GM19328 (cell line): Measurements from ENCODE around the gene RPUSD1.
"Not testable (repeated sequence)": the region's sequence is repeated elsewhere in the genome, so short reads cannot be mapped to it uniquely, and the experiment has no call there.

ENCODE experiments used
- ATAC-seq: cut with Tn5 transposase; IDR thresholded peaks from one replicate; pipeline ENCODE4 v1.9.1; 2021; ENCODE audit warnings: mild to moderate bottlenecking, moderate library complexity; ENCODE audit not compliant: unreplicated experiment

Gene RPUSD1

GRCh38 chr16:768428-768827, 19.8 kb downstream of the RPUSD1 start:
- no peak for ATAC-seq

- ATAC-seq: no peak
These were observed 20.4 kb downstream of the RPUSD1 start for GRCh38 chr16:767743-768235.

GRCh38 chr16:766820-767640, 21.2 kb downstream of the RPUSD1 start:
- ATAC-seq: no peak

- ATAC-seq: no peak
These were observed 22.0 kb downstream of the RPUSD1 start for GRCh38 chr16:766008-766819.

GRCh38 chr16:765488-765865, 22.7 kb downstream of the RPUSD1 start:
- no peak for ATAC-seq

GRCh38 chr16:764848-765487, 23.2 kb downstream of the RPUSD1 start:
- ATAC-seq: no peak

- no peak for ATAC-seq
These were observed 23.9 kb downstream of the RPUSD1 start for GRCh38 chr16:764184-764750.

GRCh38 chr16:763369-764183, 24.6 kb downstream of the RPUSD1 start:
- no peak for ATAC-seq

GRCh38 chr16:762595-763268, 25.4 kb downstream of the RPUSD1 start:
- no peak for ATAC-seq

GRCh38 chr16:761625-762513, 26.3 kb downstream of the RPUSD1 start:
- no peak for ATAC-seq

- ATAC-seq: no peak
These were observed 27.4 kb downstream of the RPUSD1 start, which contains the start of gene MSLN for GRCh38 chr16:760545-761343. Gene MSLN (plus strand): TSS chr16:760734. CDS start chr16:762681, 1,947 bp downstream.

- no peak for ATAC-seq
These were observed 28.1 kb downstream of the RPUSD1 start for GRCh38 chr16:760065-760464.

- ATAC-seq: no peak
These were observed 28.9 kb downstream of the RPUSD1 start for GRCh38 chr16:759110-759910.

GRCh38 chr16:756428-756827, 31.8 kb downstream of the RPUSD1 start:
- no peak for ATAC-seq

- no peak for ATAC-seq
These were observed 33.5 kb downstream of the RPUSD1 start for GRCh38 chr16:754656-755055.

- not testable (repeated sequence) for ATAC-seq
These were observed 34.0 kb downstream of the RPUSD1 start for GRCh38 chr16:754121-754607.

GRCh38 chr16:752007-752312, 36.2 kb downstream of the RPUSD1 start:
- ATAC-seq: no peak
